Kidney epithelial cell (primary cell): Measurements from ENCODE around the gene PATJ. TPM values are rescaled to one million over a fixed set of nuclear protein-coding genes. Genes with fewer than 3 reads are reported as not detected.

ENCODE experiments used
- DNase-seq: peaks from one replicate; pipeline ENCODE4 v3.0.0-alpha.2; 2010; ENCODE audit warnings: low read depth
- H3K27me3 ChIP-seq: 2 replicates; pipeline ENCODE4 v1.6.0; 2011; ENCODE audit warnings: low read length; ENCODE audit not compliant: control insufficient read depth, insufficient read depth
- H3K36me3 ChIP-seq: 2 replicates; pipeline ENCODE4 v1.5.1; 2011; ENCODE audit warnings: low read length; ENCODE audit not compliant: control insufficient read depth, insufficient read depth
- H3K4me3 ChIP-seq: 2 replicates; pipeline ENCODE4 v1.5.1; 2011; ENCODE audit warnings: low read depth, mild to moderate bottlenecking, control low read depth, low read length
- CTCF ChIP-seq: IDR thresholded peaks from 2 replicates; pipeline ENCODE4 v1.5.1; 2011; ENCODE audit warnings: mild to moderate bottlenecking, moderate library complexity, low read length, control low read depth, inconsistent platforms; ENCODE audit not compliant: insufficient read depth, poor library complexity, severe bottlenecking
- total RNA-seq: library from RNA; depleted of rRNA; stranded (reverse); fragments of >200 nt; gene quantifications from 2 replicates; pipeline ENCODE4 v1.2.3, GENCODE V29; 2015

PATJ gene
- total RNA-seq, 1 donor from 2014 or later, result 27.1 TPM

- no peak for TF ChIP-seq CTCF
- DNase-seq, result no peak
- no peak overlapping the region for H3K4me3 ChIP-seq
- peaks cover 1% of the 10 kb centered on the region for H3K36me3 ChIP-seq
- no peaks in the 10 kb centered on the region for H3K27me3 ChIP-seq
Observed at GRCh38 chr1:62012095-62012494, 269.8 kb downstream of the PATJ start.

DNA sequence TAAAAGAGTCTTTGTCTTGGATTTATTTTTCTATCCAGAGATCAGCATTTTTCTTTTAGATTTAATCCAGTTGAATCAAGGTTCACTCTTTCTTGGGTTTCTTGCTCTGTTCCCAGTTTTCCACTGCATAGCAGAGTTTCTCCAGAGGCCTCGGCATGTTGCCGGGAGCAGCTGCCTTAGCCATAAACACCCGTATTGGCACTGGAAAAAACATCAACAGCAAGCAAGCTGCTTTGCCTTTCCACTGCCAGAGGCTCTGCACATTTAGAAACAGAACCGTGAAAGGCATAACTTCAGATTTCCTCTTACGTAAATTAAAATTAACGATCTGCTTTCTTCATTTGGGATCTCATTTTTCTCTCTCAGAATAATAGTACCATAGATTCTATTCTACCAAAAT is 270.6 kb downstream of the PATJ start:
- no peak overlapping the region for H3K4me3 ChIP-seq
- H3K27me3 ChIP-seq, result no peaks in the 10 kb centered on the region
- peaks cover 1% of the 10 kb centered on the region for H3K36me3 ChIP-seq
- no peak for DNase-seq
- no peak for TF ChIP-seq CTCF

- peaks cover 1% of the 10 kb centered on the region for H3K36me3 ChIP-seq
- TF ChIP-seq CTCF, result no peak
- no peak overlapping the region for H3K4me3 ChIP-seq
- no peaks in the 10 kb centered on the region for H3K27me3 ChIP-seq
- DNase-seq, result no peak
Observed at GRCh38 chr1:62013264-62013663, 271.0 kb downstream of the PATJ start.

GRCh38 chr1:62022382-62022983 is 280.2 kb downstream of the PATJ start:
- Histone ChIP-seq H3K4me3 (no peak overlapping the region), H3K36me3 (no peaks in the 10 kb centered on the region), H3K27me3 (no peaks in the 10 kb centered on the region)
- no peak for DNase-seq
- no peak for TF ChIP-seq CTCF

DNA sequence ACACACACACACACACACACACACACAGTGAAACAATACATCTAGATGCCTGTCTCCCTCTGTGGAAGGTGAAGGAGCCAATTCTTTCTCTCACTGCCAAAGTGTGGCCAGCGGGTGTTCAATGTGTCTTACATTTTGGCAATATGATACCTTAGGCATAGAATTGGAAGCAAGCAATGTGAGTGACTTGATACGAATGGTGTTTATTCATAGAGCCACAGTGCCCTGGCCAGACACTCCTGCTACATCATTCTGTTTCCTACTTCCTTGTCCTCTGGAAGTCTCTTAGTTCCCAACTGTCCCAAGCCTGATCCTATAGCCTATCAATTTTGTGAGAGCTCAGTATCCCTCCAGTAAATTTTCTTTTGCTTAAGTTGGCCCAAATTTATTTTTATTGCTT is 282.4 kb downstream of the PATJ start:
- TF ChIP-seq CTCF, result no peak

DNA sequence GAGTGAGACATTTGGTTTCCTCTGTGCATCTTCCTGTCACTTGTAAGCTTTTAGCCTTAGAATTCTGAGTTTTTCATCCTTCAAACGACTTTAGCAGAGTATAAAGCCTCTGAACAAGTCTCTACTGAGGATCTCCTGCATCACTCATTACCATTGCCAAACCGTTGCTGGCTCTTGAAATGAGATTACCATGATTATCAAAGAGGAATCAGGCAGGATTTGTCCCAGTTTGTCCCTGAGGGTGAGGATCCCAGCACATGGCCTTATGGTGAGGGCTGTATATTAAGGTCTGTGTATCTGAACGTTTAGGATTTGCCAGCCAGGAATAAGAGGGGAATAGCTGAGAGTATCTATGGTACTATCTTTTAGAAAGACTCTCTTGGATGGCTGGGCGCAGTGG is 282.9 kb downstream of the PATJ start:
- H3K36me3 ChIP-seq, result no peaks in the 10 kb centered on the region
- no peaks in the 10 kb centered on the region for H3K27me3 ChIP-seq
- DNase-seq, result no peak
- H3K4me3 ChIP-seq, result no peak overlapping the region
- TF ChIP-seq CTCF, result no peak

More for the DNA sequence above, 282.4 kb downstream of the PATJ start:
- H3K36me3 ChIP-seq, result no peaks in the 10 kb centered on the region
- H3K4me3 ChIP-seq, result no peak overlapping the region
- DNase-seq, result no peak
- H3K27me3 ChIP-seq, result no peaks in the 10 kb centered on the region
